Choroid plexus epithelial cell (primary cell): ENCODE data around the gene MRPL2.

ENCODE experiments used
- DNase-seq: peaks from one replicate; pipeline ENCODE4 v3.0.0-alpha.2; 2010; ENCODE audit warnings: low read depth
- H3K4me3 ChIP-seq: 2 replicates; pipeline ENCODE4 v1.5.1; 2011; ENCODE audit warnings: low read depth, mild to moderate bottlenecking, control low read depth, low read length, moderate library complexity
- CTCF ChIP-seq: conservative IDR thresholded peaks from 2 replicates; pipeline ENCODE4 v1.5.1; 2011; ENCODE audit warnings: low read depth, mild to moderate bottlenecking, control low read depth, inconsistent platforms, low read length, moderate library complexity

The MRPL2 gene

GRCh38 chr6:43038727-43039126 is 20.5 kb downstream of the MRPL2 start:
- no peak for DNase-seq
- H3K4me3 ChIP-seq = no peak overlapping the region
- no peak for TF ChIP-seq CTCF

- no peak for DNase-seq
- no peak for TF ChIP-seq CTCF
Observed at GRCh38 chr6:43037706-43038105, 21.5 kb downstream of the MRPL2 start.

GRCh38 chr6:43037197-43037596 is 22.0 kb downstream of the MRPL2 start:
- H3K4me3 ChIP-seq = no peak overlapping the region
- TF ChIP-seq CTCF = peak; percentile 7
- DNase-seq = no peak

More at GRCh38 chr6:43037706-43038105, 21.5 kb downstream of the MRPL2 start:
- H3K4me3 ChIP-seq = no peak overlapping the region

- DNase-seq = no peak
- H3K4me3 ChIP-seq = no peak overlapping the region
- no peak for TF ChIP-seq CTCF
Observed at GRCh38 chr6:43036712-43037111, 22.5 kb downstream of the MRPL2 start.

GRCh38 chr6:43035495-43036194 is 23.6 kb downstream of the MRPL2 start:
- H3K4me3 ChIP-seq = no peak overlapping the region
- no peak for TF ChIP-seq CTCF
- DNase-seq = no peak

- H3K4me3 ChIP-seq = no peak overlapping the region
- no peak for DNase-seq
- TF ChIP-seq CTCF = no peak
Observed at GRCh38 chr6:43034190-43034525, 25.1 kb downstream of the MRPL2 start.

- no peak overlapping the region for H3K4me3 ChIP-seq
- no peak for TF ChIP-seq CTCF
- no peak for DNase-seq
Observed at GRCh38 chr6:43033496-43034189, 25.6 kb downstream of the MRPL2 start.
